Measurements from ENCODE around the gene LRMDA.
A peak's percentile ranks its signal among the peaks of the same experiment; 100 is the strongest.

LRMDA gene

GRCh38 chr10:75405598-75406461 is 25.6 kb upstream of the LRMDA start:
- no peak overlapping the region for H3K4me2 ChIP-seq (ENCODE audit: low read depth, low read length, poor library complexity, severe bottlenecking)
- H3K27me3 ChIP-seq (ENCODE audit: insufficient read depth, low read length, poor library complexity, severe bottlenecking) = no peaks in the 10 kb centered on the region
- TF ChIP-seq EZH2phosphoT487 (IDR thresholded peaks at IDR 0.05; ENCODE audit: borderline replicate concordance) (no peak), CTCF (conservative IDR thresholded peaks at IDR 0.05; ENCODE audit: low read length) (peak; percentile 15; the same call in 1 of the 2 replicates)
- no peaks in the 10 kb centered on the region for H3F3A ChIP-seq (ENCODE audit: low read depth)
- no peak overlapping the region for H3K4me3 ChIP-seq (ENCODE audit: low read length, poor library complexity, severe bottlenecking)
- no peak overlapping the region for H3K9ac ChIP-seq (ENCODE audit: low read depth, low read length, poor library complexity, severe bottlenecking)
- peaks cover 3% of the 10 kb centered on the region for H3K79me2 ChIP-seq (ENCODE audit: insufficient read depth, low read length)
- H4K20me1 ChIP-seq (ENCODE audit: insufficient read depth, low read length, poor library complexity, severe bottlenecking) = no peaks in the 10 kb centered on the region
- no peaks in the 10 kb centered on the region for H3K4me1 ChIP-seq (ENCODE audit: insufficient read depth, low read length, poor library complexity, severe bottlenecking)
- no peaks in the 10 kb centered on the region for H3K9me2 ChIP-seq (replicated peaks; ENCODE audit: low read depth, low read length)
- no peak overlapping the region for H2AFZ ChIP-seq (ENCODE audit: low read length)
- H3K36me3 ChIP-seq (ENCODE audit: insufficient read depth, low read length) = no peaks in the 10 kb centered on the region
- no peaks in the 10 kb centered on the region for H3K9me3 ChIP-seq (ENCODE audit: insufficient read depth, low read depth, low read length)

- H3K4me2 ChIP-seq (ENCODE audit: low read depth, low read length, poor library complexity, severe bottlenecking) = no peak overlapping the region
- H3K27me3 ChIP-seq (ENCODE audit: insufficient read depth, low read length, poor library complexity, severe bottlenecking) = no peaks in the 10 kb centered on the region
- no peaks in the 10 kb centered on the region for H3F3A ChIP-seq (ENCODE audit: low read depth)
- H3K79me2 ChIP-seq (ENCODE audit: insufficient read depth, low read length) = no peaks in the 10 kb centered on the region
- H3K4me3 ChIP-seq (ENCODE audit: low read length, poor library complexity, severe bottlenecking) = no peak overlapping the region
- no peak overlapping the region for H3K9ac ChIP-seq (ENCODE audit: low read depth, low read length, poor library complexity, severe bottlenecking)
- no peak for TF ChIP-seq EZH2phosphoT487 (IDR thresholded peaks at IDR 0.05; ENCODE audit: borderline replicate concordance)
- no peak for TF ChIP-seq CTCF (conservative IDR thresholded peaks at IDR 0.05; ENCODE audit: low read length)
- H3K9me2 ChIP-seq (replicated peaks; ENCODE audit: low read depth, low read length) = no peaks in the 10 kb centered on the region
- no peaks in the 10 kb centered on the region for H3K36me3 ChIP-seq (ENCODE audit: insufficient read depth, low read length)
- no peaks in the 10 kb centered on the region for H3K9me3 ChIP-seq (ENCODE audit: insufficient read depth, low read depth, low read length)
- H4K20me1 ChIP-seq (ENCODE audit: insufficient read depth, low read length, poor library complexity, severe bottlenecking) = no peaks in the 10 kb centered on the region
- H3K4me1 ChIP-seq (ENCODE audit: insufficient read depth, low read length, poor library complexity, severe bottlenecking) = no peaks in the 10 kb centered on the region
- no peak overlapping the region for H2AFZ ChIP-seq (ENCODE audit: low read length)
Measured at GRCh38 chr10:75406462-75407223, 24.8 kb upstream of the LRMDA start.

GRCh38 chr10:75407224-75407712 is 24.2 kb upstream of the LRMDA start:
- no peaks in the 10 kb centered on the region for H3K9me2 ChIP-seq (replicated peaks; ENCODE audit: low read depth, low read length)
- no peaks in the 10 kb centered on the region for H3K79me2 ChIP-seq (ENCODE audit: insufficient read depth, low read length)
- TF ChIP-seq CTCF (conservative IDR thresholded peaks at IDR 0.05; ENCODE audit: low read length) = no peak
- no peak for TF ChIP-seq EZH2phosphoT487 (IDR thresholded peaks at IDR 0.05; ENCODE audit: borderline replicate concordance)
- H3K9me3 ChIP-seq (ENCODE audit: insufficient read depth, low read depth, low read length) = no peaks in the 10 kb centered on the region
- no peak overlapping the region for H3K4me2 ChIP-seq (ENCODE audit: low read depth, low read length, poor library complexity, severe bottlenecking)
- no peak overlapping the region for H3K4me3 ChIP-seq (ENCODE audit: low read length, poor library complexity, severe bottlenecking)
- H2AFZ ChIP-seq (ENCODE audit: low read length) = no peak overlapping the region
- no peak overlapping the region for H3K9ac ChIP-seq (ENCODE audit: low read depth, low read length, poor library complexity, severe bottlenecking)
- no peaks in the 10 kb centered on the region for H3K4me1 ChIP-seq (ENCODE audit: insufficient read depth, low read length, poor library complexity, severe bottlenecking)
- H3F3A ChIP-seq (ENCODE audit: low read depth) = no peaks in the 10 kb centered on the region
- no peaks in the 10 kb centered on the region for H4K20me1 ChIP-seq (ENCODE audit: insufficient read depth, low read length, poor library complexity, severe bottlenecking)
- no peaks in the 10 kb centered on the region for H3K27me3 ChIP-seq (ENCODE audit: insufficient read depth, low read length, poor library complexity, severe bottlenecking)
- H3K36me3 ChIP-seq (ENCODE audit: insufficient read depth, low read length) = no peaks in the 10 kb centered on the region

Measured in Loucy (cell line).